Germinal center (tissue), 1 donor: ENCODE results near the gene HACE1.
"Not testable (repeated sequence)": the region's sequence is repeated elsewhere in the genome, so short reads cannot be mapped to it uniquely, and the experiment has no call there.

Source experiments
- DNase-seq: peaks from one replicate; pipeline ENCODE4 v3.0.0; 2012; ENCODE audit warnings: mixed read lengths, low spot score

HACE1 gene, protein sequence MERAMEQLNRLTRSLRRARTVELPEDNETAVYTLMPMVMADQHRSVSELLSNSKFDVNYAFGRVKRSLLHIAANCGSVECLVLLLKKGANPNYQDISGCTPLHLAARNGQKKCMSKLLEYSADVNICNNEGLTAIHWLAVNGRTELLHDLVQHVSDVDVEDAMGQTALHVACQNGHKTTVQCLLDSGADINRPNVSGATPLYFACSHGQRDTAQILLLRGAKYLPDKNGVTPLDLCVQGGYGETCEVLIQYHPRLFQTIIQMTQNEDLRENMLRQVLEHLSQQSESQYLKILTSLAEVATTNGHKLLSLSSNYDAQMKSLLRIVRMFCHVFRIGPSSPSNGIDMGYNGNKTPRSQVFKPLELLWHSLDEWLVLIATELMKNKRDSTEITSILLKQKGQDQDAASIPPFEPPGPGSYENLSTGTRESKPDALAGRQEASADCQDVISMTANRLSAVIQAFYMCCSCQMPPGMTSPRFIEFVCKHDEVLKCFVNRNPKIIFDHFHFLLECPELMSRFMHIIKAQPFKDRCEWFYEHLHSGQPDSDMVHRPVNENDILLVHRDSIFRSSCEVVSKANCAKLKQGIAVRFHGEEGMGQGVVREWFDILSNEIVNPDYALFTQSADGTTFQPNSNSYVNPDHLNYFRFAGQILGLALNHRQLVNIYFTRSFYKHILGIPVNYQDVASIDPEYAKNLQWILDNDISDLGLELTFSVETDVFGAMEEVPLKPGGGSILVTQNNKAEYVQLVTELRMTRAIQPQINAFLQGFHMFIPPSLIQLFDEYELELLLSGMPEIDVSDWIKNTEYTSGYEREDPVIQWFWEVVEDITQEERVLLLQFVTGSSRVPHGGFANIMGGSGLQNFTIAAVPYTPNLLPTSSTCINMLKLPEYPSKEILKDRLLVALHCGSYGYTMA

DNA sequence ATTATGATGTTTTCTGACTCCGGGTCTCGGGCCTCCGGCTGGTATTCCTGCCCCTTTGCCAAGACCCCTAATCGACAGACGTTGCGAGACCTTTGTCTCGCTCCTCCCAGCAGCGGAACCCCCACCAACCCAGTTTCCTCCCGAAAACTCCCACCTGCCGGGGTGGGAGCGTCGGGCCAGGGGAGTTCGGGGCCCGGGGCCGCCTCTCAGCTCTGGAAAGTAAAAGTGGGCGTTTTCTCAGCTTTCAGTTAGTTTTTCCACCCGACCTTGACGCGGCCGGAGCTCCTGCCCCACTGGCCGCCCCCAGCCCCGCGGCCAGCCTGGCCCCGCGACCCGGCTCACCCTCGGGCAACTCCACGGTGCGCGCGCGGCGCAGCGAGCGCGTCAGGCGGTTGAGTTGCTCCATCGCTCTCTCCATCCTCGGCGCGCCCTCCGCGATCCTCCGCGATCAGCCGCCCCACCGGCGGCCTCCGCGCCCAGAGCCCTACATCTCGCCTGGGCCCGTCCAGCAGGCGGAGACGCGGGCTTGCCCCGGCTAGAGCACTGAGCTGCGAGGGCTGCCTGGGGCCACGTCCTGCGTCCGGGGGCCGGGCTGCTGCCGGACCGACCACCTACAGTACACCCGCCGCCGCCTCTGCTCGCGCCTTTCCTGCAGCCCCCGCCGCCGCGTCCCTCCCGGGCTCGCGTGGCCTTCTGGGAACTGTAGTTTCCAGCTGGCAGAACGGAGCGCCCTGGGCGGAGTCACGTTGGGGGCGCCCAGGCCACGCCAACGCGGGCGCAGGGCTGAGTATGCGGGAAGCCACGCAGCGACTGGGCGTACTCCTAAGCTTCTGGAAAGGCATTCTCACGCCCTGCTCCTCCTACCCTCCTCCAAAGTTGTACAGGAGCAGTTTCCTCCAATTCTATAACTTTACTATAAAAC, at the start of gene HACE1:
HACE1 (minus strand) TSS at position 695 of the 922 bp plus-strand sequence; CDS start at position 418, 277 bp downstream.
- DNase-seq, result peak; percentile 88

- DNase-seq, result no peak
These were observed 49.3 kb upstream of the HACE1 start for GRCh38 chr6:104908888-104909525.

GRCh38 chr6:104908031-104908887, 48.5 kb upstream of the HACE1 start:
- DNase-seq, result no peak

DNA sequence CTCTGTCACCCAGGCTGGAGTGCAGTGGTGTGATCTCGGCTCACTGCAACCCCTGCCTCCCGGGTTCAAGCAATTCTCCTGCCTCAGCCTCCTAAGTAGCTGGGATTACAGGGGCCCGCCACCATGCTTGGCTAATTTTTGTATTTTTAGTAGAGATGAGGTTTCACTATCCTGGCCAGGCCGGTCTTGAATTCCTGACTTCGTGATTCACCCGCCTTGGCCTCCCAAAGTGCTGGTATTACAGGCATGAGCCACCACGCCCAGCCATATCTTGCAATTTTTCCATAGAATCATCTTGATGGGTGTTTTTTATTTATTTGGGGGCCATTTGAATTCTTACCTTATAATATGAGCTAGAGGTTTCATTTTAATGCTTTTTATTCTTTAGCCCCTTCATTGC, 39.2 kb upstream of the HACE1 start:
- not testable (repeated sequence) for DNase-seq

DNA sequence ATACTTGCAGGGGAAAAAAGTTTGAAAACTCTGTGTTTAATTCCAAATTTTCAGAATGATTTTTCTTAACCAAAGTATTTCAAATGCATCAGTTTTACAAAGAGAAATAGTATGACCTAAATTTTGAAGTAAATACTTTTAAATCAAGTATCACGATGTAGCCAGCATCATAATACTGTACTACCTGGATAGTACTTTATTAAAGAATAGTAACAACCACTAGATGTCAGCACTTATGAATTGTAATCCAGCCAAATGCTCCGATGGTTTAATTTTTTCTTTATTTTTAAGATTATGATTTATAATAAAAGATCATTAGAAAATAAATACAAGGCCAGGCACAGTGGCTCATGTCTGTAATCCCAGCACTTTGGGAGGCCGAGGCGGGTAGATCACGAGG, 37.2 kb upstream of the HACE1 start:
- DNase-seq, result no peak

DNA sequence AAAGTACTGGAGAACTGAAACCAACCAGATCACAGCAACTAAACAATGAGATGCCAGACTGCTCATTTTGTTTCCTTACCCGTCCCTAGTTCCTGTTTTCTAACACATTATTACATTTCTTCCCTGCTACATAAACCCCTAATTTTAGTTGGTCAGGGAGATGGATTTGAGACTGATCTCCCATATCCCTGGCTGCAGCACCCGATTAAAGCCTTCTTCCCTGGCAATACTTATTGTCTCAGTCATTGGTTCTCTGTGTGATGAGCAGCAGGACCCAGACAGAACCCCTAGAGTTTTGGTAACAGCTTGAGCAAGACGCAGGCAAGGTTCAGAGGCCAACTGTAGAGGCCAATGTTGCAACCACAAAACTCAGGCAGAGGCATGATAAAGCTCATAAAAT, 28.3 kb upstream of the HACE1 start:
- no peak for DNase-seq

DNA sequence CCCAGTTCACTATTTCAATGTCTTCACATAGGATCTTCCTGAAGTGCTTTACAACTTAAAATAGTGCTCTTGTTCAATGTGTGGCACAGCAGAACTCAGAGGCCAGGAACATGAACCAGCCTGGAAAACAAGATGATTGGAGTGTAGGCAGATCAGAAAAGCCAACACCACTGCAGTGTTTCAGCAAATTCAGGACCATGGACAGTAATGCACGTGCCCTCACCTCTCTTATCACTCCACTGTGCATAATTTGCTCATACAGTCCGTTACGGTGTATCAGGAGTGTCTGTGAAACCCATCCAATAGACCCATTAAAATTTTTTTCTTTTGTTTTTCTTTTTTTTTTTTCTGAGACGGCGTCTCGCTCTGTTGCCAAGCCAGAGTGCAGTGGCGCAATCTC, 27.6 kb upstream of the HACE1 start:
- no peak for DNase-seq

GRCh38 chr6:104885518-104886043, 25.9 kb upstream of the HACE1 start:
- no peak for DNase-seq

GRCh38 chr6:104884867-104885517, 25.3 kb upstream of the HACE1 start:
- DNase-seq, result no peak

DNA sequence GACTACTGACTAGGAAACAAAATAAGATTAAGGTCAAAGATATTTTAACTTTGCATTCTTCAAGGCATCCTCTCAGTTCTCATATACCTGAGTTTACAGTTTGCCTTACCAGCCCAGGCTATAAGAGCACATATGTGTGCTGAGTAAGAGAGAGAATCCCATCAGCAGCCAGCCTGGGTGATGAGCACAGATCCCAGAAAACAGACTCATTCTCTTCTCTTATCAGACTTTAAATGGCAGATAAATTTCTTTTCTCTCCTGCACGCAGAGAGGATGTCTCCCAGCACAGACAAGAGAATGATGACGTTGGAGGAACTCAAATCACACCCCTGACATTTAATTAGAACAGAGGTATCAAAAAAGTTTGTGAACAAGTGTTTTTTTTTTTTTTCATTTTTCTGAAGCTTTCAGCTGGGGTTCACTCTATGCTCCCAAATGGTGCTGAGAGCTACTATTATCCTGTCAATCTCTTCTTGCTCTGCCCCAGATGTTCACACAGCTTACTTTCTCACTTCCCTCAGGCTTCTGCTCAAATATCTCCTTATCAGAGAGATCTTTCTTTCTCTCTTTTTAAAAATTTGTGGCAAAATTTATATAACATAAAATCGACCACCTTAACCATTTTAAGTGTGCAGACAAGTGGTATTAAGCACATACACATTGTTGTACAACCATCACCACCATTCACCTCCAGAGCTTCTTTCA, 22.4 kb upstream of the HACE1 start:
- DNase-seq, result no peak

DNA sequence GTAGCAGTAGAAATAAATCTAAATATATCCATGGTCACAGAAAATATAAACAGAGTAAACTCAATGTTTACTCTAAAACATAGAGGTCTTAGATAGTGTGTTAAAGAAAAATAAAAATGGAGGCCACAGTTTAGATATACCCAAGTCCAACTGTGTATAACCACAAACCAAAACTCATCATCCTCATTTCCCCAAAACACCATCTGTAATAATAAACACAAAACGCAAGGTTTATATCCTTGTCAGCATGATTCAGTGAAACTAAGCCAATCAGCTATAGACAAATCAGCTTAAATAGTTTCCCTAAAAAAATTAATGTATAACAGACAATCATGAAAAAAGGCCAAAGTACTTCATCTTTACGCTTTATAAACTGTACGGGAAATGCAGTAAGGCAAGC, 2.7 kb upstream of the HACE1 start:
- DNase-seq, result no peak

GRCh38 chr6:104860221-104860620, 502 bp upstream of the HACE1 start:
- no peak for DNase-seq

- peak; percentile 7 for DNase-seq
These were observed 1.1 kb downstream of the HACE1 start for GRCh38 chr6:104858642-104859041.

GRCh38 chr6:104855507-104855906, 4.2 kb downstream of the HACE1 start:
- no peak for DNase-seq

GRCh38 chr6:104847721-104848120, 12.0 kb downstream of the HACE1 start:
- DNase-seq, result not testable (repeated sequence)

DNA sequence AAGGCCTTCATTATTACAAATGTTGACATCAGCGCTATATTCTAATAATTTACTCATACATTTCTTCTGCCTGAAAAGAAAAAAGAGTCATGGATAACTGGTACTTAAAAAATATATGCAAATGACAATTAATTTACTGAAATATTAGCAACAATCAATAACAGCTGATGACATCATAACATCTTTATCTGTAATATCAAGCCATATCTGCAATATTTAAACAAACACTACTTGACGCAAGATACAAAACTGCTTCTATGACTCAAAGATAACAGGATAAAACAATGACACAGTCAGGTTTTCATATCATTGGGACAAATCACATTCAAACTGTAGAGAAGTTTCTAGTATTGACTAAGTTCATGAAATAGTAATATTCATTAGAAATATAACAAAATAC, 16.5 kb downstream of the HACE1 start:
- DNase-seq, result no peak

DNA sequence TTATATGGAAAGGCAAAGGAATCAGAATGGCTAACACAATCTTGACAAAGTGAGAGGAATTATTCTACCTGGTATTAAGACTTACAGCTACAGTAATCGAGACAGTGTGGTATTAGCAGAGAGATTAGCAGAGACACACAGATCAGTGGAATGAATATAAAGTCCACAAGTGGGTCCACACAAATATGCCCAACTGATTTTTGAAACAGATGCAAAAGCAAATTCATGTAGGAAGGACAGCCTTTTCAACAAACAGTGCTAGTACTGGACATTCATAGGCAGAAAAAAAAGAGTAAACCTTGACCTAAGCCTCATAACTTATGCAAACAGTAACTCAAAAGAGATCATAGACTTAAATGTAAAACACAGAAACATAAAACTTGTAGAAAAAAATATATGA, 22.6 kb downstream of the HACE1 start:
- DNase-seq, result no peak

DNA sequence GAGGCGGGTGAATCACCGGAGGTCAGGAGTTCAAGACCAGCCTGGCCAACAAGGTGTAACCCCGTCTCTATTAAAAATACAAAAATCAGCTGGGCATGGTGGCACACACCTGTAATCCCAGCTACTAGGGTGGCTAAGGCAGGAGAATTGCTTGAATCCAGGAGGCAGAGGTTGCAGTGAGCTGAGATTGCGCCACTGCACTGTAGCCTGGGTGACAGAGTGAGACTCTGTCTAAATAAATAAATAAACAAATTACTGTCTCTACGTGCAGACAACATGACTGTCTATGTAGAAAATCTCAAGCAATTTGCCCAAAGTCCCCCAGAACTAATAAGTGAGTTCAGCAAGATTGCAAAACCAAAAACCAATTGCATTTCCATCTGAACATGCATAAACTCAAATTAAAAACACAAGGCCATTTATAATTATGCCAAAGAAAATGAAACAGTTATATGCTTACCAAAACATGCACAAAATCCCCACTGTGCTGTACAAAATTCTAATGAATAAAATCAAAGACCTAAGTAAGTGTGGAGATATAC, 23.2 kb downstream of the HACE1 start:
- DNase-seq, result not testable (repeated sequence)

DNA sequence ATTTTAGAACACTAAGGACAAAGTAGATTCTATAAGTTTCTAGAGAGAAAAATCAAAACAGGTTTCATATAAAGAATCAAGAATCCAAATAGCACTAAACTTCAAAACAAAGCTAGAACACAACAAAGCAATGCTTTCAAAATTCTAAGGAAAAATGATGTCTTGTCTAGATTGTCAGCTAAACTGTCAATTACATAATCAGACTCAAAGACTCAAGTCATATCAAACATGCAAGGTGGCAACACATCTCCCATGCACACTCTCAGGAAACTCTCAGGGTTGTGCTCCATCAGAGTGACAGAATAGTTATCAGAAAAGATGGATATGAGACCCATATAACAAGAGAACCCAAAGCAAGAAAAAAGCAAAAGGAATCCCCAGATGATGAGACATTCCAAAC, 23.9 kb downstream of the HACE1 start:
- DNase-seq, result no peak
